ENCODE measurements around the gene SHC1.
A peak's percentile ranks its signal among the peaks of the same experiment; 100 is the strongest.

The SHC1 gene

DNA sequence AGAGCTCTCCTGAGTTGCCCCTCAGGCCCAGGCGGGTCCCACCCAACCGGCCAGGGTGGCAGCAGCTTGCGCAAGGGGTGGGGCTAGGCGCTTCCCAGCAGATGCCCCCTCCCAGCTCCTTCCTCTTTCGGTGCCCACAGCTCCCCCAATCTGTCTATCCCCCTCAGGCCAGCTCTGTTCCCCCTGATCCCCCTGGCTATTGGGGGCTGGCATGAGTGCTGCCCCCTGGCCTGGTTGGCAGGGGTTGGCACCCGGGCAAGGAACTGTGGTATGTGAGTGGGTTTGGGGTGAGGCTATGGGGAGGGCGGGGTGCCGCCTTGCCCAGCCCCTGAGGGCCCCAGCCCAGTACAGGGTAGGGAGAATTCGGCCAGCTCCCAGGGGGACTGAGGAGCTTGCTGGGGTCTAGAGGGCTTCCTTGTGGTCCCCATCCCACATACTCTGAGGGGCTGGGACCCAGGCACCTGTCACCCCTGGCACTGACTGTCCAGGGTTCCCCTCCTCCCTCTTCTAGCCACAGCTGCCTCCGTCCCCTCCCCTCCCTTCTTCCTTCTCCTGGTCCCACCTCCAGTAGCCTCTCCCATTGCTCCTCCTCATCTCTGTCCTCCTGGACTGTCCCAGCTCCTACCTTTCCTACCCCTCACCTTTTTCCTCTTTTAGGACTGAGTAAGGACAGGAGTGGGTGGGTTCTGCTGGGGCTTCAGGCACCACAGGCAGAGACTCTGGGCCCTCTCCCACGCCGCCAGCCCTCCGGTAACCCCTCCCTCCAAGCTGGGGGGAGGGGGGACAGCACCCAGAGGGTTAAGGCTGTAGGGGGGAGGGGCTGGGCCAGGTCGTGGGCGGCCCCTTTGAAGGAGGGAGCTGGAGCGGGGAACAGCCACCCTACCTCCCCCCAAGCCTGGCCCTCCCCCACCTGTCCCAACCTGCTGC, 37.7 kb upstream of the SHC1 start:
- no peak for DNase-seq (ENCODE audit: low read depth)

DNA sequence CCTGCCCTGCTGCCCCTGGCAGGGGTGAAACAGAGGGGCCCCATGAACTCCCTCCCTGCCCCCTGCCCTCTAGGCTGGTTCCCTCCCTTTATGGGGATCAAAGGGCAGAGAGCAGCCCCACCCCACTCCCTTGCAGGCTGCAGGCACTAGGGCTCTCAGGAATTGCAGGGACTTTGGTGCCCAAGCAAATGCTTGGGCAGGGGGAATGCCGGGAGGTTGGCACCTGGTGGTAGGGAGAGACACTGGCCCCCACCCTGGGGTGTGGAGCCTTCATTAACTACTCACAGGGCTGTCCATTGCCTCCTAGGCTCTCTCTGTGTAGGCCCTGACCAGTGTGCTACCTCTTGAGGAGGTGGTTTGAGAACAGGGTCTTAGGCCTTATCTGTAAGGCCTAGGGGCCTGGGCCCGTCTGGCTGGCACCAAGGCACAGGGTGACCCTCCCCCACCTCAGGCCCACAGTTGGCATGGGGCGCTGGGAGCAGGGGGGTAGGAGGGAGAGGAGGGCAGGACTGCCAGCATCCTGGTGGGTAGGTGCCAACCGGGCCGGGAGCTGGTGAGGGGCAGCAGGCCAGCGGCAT, 36.8 kb upstream of the SHC1 start:
- no peak for DNase-seq (ENCODE audit: low read depth)

DNA sequence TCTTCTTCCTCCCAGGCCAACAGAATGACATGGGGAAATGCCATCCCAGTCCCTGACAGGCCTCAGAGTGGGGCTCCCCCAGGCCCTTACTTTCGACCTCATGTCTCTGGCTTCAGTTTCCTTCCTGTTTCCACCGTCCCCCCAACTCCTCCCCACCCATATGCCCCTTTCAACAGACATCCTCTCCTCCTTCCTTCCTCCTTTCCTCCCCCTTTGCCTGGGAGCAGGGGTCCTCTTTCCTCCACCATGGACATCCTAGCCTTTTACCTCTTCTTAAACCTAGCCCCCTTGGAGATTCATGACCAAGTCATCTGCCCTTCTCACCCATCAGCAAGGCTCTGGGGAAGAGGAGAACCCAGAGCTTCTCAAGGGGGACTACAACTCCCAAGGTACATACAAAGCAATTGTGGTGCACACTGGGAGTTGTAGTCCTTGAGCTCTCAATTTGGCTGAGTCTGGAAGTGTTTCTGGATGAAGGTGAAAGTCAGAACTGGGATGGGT, 36.1 kb upstream of the SHC1 start:
- no peak for DNase-seq (ENCODE audit: low read depth)

DNA sequence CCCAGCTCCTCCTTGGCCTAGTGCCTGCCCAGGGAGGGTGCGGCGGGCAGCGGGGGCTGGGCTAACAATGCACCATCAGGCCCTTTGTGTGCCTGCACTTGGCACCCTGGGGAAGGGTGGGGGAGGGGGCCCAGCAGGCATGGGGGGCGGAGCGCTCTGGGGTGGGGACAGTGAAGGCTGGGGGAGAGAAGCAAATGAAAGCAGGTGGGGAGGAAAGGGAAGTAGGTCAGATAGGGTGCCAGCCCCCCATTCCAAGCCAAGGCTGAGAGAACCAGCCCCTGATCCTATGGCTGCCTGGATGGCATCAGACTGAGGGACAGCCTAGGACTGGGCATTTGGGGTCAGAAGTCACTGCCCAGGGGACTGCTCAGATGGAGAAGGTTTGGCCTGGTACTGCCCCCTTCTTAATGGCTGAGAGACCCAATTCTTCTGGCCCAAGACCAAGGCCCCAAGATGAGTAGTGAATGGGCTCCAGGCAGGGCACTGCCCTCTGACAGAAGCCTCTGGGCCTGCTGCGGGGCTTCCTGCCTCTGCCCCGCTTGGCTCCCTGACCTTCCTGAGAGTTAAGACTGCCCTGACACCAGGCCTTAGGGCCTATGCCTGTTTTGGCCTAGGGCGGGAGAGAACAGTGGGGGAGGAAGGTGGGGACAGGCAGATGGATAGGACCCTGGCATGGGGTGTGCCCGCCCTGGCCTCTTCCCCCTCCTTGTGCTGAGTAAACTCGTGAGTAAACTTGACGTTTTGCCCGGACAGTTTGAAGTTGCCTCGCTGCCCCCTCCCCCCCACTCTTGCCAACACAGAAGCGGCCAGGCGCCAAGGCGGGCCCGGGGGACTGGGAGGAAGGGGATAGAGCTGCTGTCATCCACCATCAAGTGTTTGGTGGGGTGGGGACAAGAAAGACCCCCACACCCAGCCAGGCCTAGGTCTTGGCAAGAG, 34.8 kb upstream of the SHC1 start:
- no peak for DNase-seq (ENCODE audit: low read depth)

DNA sequence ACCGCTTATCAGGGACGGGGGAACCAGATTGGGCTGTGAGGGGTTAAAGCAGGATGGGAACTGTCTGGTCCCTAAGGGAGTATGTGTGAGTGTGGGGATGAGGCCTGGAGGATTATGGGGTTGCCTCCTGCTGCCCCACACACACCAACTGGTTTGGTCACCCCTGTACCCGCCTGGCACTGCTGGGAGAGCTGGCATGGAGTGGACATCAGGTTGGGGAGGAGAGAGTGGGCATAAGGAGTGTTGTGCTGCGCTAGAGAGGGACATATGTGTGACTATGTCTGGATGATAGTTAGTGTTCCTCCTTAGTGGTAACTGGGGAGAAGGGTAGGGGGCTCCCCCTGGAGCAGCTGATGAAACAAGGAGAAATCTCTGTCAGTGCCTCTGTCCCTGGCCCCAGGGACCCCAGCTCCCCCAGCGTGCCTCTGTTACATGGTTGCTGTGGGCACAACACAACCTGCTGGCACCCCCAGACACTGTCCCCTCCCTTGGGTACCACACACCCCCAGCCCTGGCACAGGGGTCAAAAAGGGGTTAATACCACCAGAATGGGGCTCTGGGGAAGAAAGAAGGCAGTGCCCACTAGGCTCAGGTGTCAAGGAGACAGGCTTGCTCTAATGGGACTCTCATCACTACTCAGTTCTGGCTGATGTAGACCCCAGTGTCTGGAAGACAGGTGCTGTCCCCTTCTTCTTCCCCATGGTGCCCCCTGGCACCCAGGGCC, 34.0 kb upstream of the SHC1 start:
- DNase-seq (ENCODE audit: low read depth): no peak

DNA sequence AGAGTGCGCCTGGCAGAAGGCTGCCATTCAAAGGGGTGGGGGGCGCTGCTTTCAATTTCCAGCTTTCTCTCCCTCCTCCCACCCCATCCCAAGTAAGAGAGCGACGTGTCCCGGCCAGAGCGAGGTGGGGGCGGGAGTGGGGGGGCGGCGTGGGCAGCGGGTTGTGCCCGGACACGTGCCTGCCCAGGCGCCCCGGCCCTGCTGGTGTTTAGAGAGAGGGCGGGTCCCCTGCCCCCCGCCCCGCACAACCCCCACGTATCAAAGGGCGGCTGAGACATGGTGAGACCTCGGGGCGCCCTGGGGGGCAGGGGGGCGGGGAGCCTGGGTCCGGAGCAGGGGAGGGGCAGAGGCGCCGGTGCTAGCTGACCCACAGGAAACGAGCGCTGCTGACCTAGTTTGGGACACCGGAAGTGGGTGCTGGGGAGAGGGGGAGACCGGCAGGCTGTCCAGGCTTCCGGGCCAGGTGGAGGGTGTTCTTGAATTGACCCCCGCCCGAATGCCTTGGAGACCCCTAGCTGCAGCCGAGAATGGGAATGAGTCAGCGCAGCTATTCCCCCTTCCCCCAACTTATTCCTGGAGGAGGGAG, 33.3 kb upstream of the SHC1 start:
- no peak for DNase-seq (ENCODE audit: low read depth)

DNA sequence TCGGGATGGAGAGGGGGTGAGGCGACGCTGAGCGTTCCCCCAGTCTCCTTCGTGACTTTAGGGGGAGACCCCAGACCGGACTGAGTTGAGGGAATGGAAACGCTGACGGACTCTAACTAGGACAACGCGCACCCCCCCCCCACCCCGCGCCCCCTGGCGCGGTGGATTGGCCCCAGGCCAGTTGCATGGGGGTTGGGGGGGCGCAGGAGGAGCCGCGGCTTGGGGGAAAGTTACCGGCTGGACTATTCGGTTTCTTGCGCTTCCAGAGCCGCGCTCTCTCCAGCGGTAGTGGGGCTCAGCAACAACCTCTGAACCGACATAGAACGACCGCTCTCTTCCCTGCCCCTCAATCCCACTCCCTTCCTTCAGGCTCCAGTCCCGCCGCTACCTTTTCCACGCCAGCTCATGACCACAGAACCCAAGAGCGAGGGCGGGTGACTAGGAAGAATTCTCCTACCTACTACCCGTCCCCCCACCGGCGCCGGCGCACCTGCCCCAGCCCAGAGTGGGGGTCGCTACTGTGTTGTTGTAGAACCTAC, 32.7 kb upstream of the SHC1 start:
- DNase-seq (ENCODE audit: low read depth): no peak

DNA sequence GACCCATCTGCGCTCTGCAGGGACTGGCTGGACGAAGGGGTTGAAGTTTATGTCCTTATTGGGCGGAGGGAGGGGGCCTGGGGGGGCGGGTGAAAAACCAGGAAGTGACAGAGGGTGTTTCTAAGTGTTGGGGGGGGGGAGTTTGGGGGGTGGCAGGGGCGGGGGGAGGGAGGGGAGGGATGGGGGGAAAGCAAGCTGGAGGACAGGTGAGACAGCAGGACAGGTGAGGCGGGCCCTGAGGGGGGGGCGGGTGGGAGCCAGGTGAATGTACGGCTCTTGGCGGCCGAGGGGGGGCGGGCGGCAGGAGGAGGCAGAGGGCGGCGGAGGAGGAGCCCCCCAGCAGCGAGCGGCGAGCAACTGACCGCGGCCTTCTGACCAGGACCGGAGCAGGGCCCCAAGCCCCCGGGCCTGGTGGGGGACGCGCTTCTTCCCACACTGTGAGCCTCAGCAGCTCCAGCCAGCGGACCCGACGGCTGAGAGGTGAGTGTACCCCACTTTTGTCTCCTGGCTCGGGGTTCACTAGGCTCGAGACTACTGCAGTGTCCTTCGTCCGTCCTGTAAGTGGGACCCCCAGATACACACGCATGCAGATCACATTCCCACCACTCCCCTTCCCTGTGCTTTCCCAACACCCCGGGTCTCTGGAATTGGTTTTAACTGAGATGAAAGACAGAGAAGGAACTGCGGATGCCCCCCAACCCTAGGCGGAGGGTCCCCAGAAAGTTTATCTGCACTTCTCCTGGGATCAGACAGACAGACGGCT, 32.1 kb upstream of the SHC1 start, which contains the start of gene ZBTB7B:
TSS of gene ZBTB7B (plus strand) at position 339 of the 763 bp plus-strand sequence. CDS start 11,859 bp downstream, outside the sequence.
- DNase-seq (ENCODE audit: low read depth): no peak

DNA sequence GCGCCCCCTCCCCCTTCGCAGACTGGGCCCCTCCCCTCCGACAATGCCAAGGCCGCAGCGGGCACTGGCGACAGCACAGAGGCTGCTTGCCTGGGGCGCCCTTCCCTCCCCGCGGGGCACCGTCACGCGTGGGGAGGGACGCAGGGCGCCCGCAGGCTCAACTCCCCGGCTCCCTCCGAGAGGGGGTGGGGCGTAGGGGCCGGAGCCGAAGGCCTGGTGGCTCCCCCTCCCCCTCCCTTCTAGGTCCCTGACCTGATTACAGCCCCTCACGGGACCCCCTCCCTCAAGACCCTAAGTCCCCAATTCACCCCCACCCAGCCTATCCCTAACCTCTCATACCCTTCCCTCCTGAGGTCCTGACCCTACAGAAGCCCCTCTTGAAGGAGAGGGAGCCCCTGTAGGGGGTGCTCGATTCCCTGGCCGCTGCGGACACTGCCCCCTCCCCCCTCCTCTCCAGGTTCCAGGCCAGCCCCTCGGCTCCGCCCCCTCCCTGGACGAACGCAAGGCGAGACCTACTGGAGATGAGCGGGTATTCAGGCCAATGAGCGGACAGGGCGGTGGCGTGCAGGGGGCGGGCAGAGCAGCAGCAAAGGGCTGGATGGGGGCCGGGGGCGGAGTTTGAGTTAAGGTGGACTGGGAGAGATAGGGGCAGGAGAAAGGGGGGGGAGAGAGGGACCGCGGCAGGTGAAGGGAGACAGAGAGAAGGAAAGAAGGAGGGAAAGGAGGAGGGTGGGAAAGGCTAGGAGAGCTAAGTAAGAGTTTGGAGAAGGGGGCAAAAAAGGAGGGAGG, 31.3 kb upstream of the SHC1 start:
- DNase-seq (ENCODE audit: low read depth): peak; percentile 89

DNA sequence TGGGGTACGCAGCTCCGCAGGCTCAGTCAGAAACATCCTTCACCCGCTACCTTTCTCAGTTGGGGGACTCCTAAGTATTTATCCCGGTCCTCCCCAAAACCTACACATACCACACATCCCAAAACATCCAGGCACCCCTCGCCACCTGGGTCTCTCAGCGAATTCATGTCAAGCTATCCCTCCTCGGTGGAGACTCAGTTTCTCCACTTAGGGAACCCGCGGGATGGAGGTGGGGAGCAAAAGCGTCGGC, 30.8 kb upstream of the SHC1 start:
- no peak for DNase-seq (ENCODE audit: low read depth)

DNA sequence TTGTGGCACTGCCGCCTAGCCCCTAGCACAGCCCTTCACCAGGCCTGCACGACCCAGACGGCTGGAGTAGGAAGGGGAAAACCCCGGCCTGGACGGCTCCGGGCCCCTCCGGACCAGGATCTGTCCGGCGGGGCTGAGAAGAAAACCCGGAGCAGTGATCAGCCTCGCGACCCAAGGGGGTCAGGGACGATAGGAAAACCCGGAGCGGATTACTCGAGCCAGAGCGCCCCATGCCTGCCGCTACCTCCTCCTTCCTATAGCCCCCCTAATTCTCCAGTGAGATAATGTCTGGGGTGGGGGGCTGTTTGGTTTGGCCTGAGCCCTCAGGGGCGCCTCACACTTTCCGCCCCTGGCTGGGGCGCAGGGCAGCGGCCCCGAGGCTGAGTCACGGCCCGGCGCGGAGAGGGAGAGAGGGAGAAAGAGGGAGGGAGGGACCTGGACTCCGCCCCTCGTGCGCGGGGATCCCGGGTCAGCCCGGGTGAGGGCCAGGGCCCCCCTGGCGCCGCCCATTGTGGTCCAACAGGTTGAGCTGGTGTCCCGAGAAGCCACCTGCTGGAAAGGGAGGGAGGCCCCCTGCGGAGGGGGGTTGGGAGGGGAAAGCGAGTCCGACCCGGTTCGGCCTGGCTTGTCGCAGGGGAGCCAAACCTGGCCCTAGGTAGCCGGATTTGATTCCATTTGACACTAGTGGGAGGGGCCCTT, 30.3 kb upstream of the SHC1 start:
- DNase-seq (ENCODE audit: low read depth): peak; percentile 69

DNA sequence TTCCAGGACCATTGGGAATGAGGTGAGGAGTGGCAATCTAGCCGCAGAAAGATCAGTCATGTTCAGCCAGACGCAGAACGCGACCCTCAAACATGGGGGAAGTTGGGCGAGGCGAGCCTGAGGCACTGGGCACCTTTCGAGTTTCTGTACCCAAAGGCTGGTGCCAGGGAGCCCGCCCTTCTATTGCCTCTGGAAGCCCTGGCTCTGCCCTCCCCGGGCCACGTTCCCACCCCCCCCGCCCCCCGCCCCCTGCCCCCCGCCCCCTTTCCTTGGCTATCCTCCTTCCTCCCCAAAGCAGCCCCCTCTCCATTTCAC, 29.8 kb upstream of the SHC1 start:
- DNase-seq (ENCODE audit: low read depth): no peak

DNA sequence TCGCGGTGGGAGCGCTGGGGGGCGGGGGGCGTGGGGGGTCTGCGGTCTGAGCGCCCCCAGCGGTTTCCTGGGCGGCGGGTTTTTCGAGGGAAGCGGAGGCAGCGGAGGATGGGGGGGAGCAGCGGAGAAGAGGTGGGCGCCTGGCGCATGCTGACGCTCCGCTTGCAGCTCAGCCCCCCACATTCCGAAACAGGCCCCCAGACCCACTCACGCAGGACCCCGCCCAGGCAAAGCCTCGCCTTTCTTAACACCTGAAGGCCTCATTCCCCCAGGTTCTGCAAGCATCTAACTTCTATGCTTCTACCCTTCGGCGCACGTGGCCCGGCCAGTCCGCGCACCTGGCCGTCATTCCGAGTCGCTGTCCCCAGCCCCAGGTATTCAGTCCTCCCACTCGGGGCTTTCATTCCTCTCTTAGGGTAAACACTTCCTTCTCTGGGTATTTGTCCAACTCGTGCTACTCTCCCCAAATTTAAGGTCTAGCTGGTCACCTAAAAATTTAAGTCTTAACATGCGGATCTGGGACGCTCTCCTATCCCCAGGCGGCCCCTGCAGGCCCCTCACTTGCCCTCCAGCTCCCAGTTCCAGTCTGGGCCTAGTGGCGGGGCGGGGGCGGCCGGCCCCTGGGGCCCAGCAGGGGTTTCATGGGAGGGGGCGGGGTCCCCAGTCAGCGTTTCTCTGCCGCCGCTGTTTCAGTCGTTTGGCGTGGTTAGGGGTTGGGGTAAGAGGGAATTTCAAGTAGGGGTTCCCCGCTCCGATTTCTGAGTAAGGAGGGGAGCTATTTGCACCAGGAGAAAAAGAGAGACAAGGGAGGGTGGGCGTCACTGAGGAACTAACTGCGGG, 29.2 kb upstream of the SHC1 start:
- no peak for DNase-seq (ENCODE audit: low read depth)

DNA sequence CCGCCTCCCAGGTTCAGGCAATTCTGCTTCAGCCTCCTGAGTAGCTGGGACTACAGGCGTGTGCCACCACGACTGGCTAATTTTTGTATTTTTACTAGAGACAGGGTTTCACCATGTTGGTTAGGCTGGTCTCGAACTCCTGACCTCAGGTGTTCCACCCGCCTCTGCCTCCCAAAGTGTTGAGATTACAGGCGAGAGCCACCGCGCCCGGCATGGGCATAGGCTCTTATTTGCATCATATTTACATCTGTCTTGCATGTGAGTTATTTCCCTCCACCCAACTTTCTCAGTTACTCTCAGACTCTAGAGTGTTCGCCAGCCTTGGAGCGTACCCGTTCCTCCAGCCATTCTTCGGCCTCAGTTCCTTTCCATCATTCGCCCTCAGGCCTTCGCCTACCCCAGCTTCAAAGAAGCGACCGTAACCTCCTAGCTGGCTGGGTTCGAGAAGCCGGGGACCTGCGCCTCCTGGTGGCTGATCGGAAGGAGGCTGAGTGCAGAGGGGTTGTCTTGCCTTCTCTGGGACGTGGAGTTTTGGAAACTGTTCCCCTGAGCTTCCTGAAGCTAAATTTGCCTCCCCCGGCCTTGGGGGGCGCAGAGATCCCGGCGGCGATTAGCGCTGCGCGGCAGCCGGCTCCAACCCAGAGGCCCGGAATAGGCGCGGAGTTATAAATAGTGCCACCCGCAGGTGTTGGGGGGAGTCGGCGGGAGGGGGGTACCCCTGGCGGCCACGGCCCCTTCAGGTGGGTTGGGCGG, 28.4 kb upstream of the SHC1 start:
- no peak for DNase-seq (ENCODE audit: low read depth)

DNA sequence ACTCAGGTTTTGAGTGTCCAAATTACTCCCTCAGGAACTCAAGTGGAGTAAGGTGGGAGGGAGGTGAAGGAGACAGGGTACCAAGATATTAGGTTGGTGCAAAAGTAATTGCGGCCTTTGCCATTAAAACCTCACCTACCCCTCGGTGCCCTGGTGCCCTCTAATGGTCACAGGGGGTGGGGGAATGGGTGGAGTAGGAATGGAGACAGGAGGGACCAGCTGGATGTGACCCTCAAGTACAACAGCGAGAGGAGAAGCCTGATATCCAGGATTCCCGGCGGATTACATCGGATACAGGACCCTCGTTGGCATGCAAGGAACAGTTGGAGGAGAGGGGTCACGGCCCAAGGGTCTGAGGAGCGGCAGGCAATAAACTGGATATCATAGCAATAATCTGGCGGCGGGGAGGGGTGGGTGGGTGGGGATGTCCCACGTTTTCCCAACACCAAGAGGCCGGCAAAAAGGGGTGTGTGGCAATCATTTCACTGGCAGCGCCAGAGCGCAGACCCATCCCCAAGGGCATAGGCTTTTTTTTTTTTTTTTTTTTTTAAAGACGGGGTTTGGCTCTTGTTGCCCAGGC, 27.7 kb upstream of the SHC1 start:
- no peak for DNase-seq (ENCODE audit: low read depth)

DNA sequence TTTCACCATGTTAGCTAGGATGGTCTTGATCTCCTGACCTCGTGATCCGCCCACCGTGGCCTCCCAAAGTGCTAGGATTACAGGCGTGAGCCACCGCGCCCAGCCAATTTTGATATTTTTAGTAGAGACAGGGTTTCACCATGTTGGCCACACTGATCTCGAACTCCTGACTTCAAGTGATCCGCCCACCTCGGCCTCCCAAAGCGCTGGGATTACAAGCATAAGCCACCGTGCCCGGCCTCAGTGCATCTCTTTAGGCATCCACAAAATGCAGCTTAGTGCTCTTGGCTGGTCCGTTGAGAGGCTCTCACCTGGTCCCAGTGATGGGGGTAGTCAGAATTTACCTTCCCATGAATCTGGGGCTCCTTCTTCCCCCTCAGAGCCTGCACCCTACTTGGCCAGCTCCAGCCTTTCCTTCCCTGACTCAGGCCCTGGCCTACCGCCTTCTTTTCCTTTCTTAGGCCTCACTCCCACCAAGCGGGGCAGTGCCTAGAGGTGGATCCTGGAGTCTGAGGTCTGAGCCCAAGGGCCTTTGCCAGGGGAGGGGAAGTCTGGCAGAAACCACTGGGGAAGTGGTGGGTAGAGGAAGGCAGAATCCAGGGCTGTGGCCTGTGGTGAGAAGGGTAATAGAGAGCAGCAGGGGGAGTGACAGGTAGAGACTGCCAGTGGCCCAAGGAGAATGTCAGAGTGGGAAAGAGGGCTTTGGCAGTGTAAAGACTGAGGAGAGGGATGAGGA, 26.6 kb upstream of the SHC1 start:
- no peak for DNase-seq (ENCODE audit: low read depth)

Measured in GM04503 (cell line).